Activated naive CD8-positive, alpha-beta T cell treated with anti-CD3 and anti-CD28 coated beads, Interleukin-2, amount 10 ng/mL, durations not matched to agents 7 days and 5 days (primary cell): ENCODE data around the gene HSPA4. TPM values are rescaled to one million over a fixed set of nuclear protein-coding genes. Genes with fewer than 3 reads are reported as not detected.
"Not testable (repeated sequence)": the region's sequence is repeated elsewhere in the genome, so short reads cannot be mapped to it uniquely, and the experiment has no call there.

Experiments used
- ATAC-seq: fragments of 150-1000 bp; cut with Tn5 transposase; one replicate; pipeline ENCODE4 v1.10.0; 2021; ENCODE audit warnings: low read depth, moderate library complexity
- POLR2A ChIA-PET: fragments of 350-600 bp; sonication (Branson Sonifier 250); formaldehyde crosslinking; loops from one replicate; lab custom pipeline; 2021; ENCODE audit warnings: antibody characterized with exemption; lab: Charles Lee
- DNase-seq: peaks from one replicate; pipeline ENCODE4 v3.0.0; 2021
- H3K27ac Mint-ChIP-seq: one replicate; pipeline ENCODE4 v1.8.0; 2022; ENCODE audit warnings: mild to moderate bottlenecking, mixed read lengths
- H3K27me3 Mint-ChIP-seq: one replicate; pipeline ENCODE4 v1.8.0; 2022; ENCODE audit warnings: mild to moderate bottlenecking, moderate library complexity, mixed read lengths
- H3K36me3 Mint-ChIP-seq: one replicate; pipeline ENCODE4 v1.8.0; 2021; ENCODE audit warnings: mild to moderate bottlenecking, mixed read lengths
- H3K4me1 Mint-ChIP-seq: one replicate; pipeline ENCODE4 v1.8.0; 2021; ENCODE audit warnings: mixed read lengths
- H3K4me3 Mint-ChIP-seq: one replicate; pipeline ENCODE4 v1.8.0; 2022; ENCODE audit warnings: mild to moderate bottlenecking, moderate library complexity, mixed read lengths
- H3K9me3 Mint-ChIP-seq: one replicate; pipeline ENCODE4 v1.8.0; 2021; ENCODE audit warnings: mixed read lengths
- total RNA-seq, 2 experiments: library from RNA; stranded (reverse); gene quantifications; one replicate each; pipeline ENCODE4 v1.2.3, GENCODE V29; 2021

Gene HSPA4
- total RNA-seq, 2 experiments from 2014 or later: 78.9 to 83.2 TPM

GRCh38 chr5:133083901-133084300 lies 32.1 kb downstream of the HSPA4 start:
- no peak overlapping the region for H3K27ac Mint-ChIP-seq
- H3K27me3 Mint-ChIP-seq: no peaks in the 10 kb centered on the region
- DNase-seq: no peak
- no peak for ATAC-seq
- POLR2A ChIA-PET: no interaction called here
- no peaks in the 10 kb centered on the region for H3K9me3 Mint-ChIP-seq
- H3K4me1 Mint-ChIP-seq: peaks cover 6% of the 10 kb centered on the region
- peaks cover 22% of the 10 kb centered on the region for H3K36me3 Mint-ChIP-seq
- H3K4me3 Mint-ChIP-seq: no peak overlapping the region

- peaks cover 26% of the 10 kb centered on the region for H3K36me3 Mint-ChIP-seq
- H3K27me3 Mint-ChIP-seq, POLR2A ChIA-PET, DNase-seq, H3K27ac Mint-ChIP-seq, H3K4me3 Mint-ChIP-seq, H3K9me3 Mint-ChIP-seq, ATAC-seq, H3K4me1 Mint-ChIP-seq: not testable (repeated sequence)
Measured at GRCh38 chr5:133085171-133085570, 33.4 kb downstream of the HSPA4 start.

- Mint-ChIP-seq H3K9me3 (no peaks in the 10 kb centered on the region), H3K27me3 (no peaks in the 10 kb centered on the region), H3K36me3 (peaks cover 30% of the 10 kb centered on the region), H3K4me1 (peaks cover 4% of the 10 kb centered on the region), H3K4me3 (no peak overlapping the region), H3K27ac (no peak overlapping the region)
- POLR2A ChIA-PET: no interaction called here
- ATAC-seq (no peak), DNase-seq (no peak)
Measured at GRCh38 chr5:133086366-133086875, 34.6 kb downstream of the HSPA4 start.

GRCh38 chr5:133088064-133088463 lies 36.3 kb downstream of the HSPA4 start:
- H3K27ac Mint-ChIP-seq: no peak overlapping the region
- DNase-seq: no peak
- no peak overlapping the region for H3K4me3 Mint-ChIP-seq
- H3K9me3 Mint-ChIP-seq: no peaks in the 10 kb centered on the region
- ATAC-seq: no peak
- no peaks in the 10 kb centered on the region for H3K27me3 Mint-ChIP-seq
- POLR2A ChIA-PET: no interaction called here
- peaks cover 1% of the 10 kb centered on the region for H3K4me1 Mint-ChIP-seq
- H3K36me3 Mint-ChIP-seq: peaks cover 36% of the 10 kb centered on the region

- no peaks in the 10 kb centered on the region for H3K9me3 Mint-ChIP-seq
- POLR2A ChIA-PET: no interaction called here
- DNase-seq (no peak), ATAC-seq (no peak)
- H3K27me3 Mint-ChIP-seq: no peaks in the 10 kb centered on the region
- H3K4me3 Mint-ChIP-seq: no peak overlapping the region
- H3K27ac Mint-ChIP-seq: peak overlapping the region; percentile 35
- peaks cover 31% of the 10 kb centered on the region for H3K36me3 Mint-ChIP-seq
- peaks cover 1% of the 10 kb centered on the region for H3K4me1 Mint-ChIP-seq
Measured at GRCh38 chr5:133091034-133091433, 39.2 kb downstream of the HSPA4 start.

GRCh38 chr5:133106343-133106742 lies 54.5 kb downstream of the HSPA4 start:
- no peak for ATAC-seq
- Mint-ChIP-seq H3K4me1 (peaks cover 17% of the 10 kb centered on the region), H3K9me3 (no peaks in the 10 kb centered on the region), H3K27ac (no peak overlapping the region), H3K36me3 (peaks cover 13% of the 10 kb centered on the region), H3K4me3 (no peak overlapping the region), H3K27me3 (peaks cover 5% of the 10 kb centered on the region)
- no peak for DNase-seq
- POLR2A ChIA-PET: no interaction called here

- H3K4me3 Mint-ChIP-seq: no peak overlapping the region
- H3K27me3 Mint-ChIP-seq: peaks cover 5% of the 10 kb centered on the region
- peaks cover 17% of the 10 kb centered on the region for H3K4me1 Mint-ChIP-seq
- H3K36me3 Mint-ChIP-seq: peaks cover 13% of the 10 kb centered on the region
- H3K9me3 Mint-ChIP-seq: no peaks in the 10 kb centered on the region
- ATAC-seq (peak; percentile 53), DNase-seq (no peak)
- peak overlapping the region; percentile 2 for H3K27ac Mint-ChIP-seq
- POLR2A ChIA-PET: interaction anchor here (0.7 kb wide), 1 partner anchor 55 kb away, joined by 4 read pairs; the partner anchor contains the start of gene HSPA4
Measured at GRCh38 chr5:133106761-133107572, 55.2 kb downstream of the HSPA4 start.

GRCh38 chr5:133108481-133108921 lies 56.7 kb downstream of the HSPA4 start:
- H3K9me3 Mint-ChIP-seq: no peaks in the 10 kb centered on the region
- no peak for ATAC-seq
- POLR2A ChIA-PET: no interaction called here
- peaks cover 13% of the 10 kb centered on the region for H3K36me3 Mint-ChIP-seq
- no peak overlapping the region for H3K4me3 Mint-ChIP-seq
- no peak for DNase-seq
- peaks cover 5% of the 10 kb centered on the region for H3K27me3 Mint-ChIP-seq
- peak overlapping the region; percentile 66 for H3K27ac Mint-ChIP-seq
- H3K4me1 Mint-ChIP-seq: peaks cover 17% of the 10 kb centered on the region

GRCh38 chr5:133109655-133110483 lies 58.1 kb downstream of the HSPA4 start:
- no peak for ATAC-seq
- Mint-ChIP-seq H3K36me3 (peaks cover 13% of the 10 kb centered on the region), H3K27ac (no peak overlapping the region), H3K4me3 (no peak overlapping the region), H3K27me3 (peaks cover 5% of the 10 kb centered on the region), H3K9me3 (no peaks in the 10 kb centered on the region), H3K4me1 (peaks cover 17% of the 10 kb centered on the region)
- no peak for DNase-seq
- POLR2A ChIA-PET: interaction anchor here (0.6 to 1.0 kb wide), 2 partner anchors 58 to 325 kb away, joined by 3 to 5 read pairs; partner anchors contain the start of gene HSPA4

GRCh38 chr5:133110709-133111108 lies 58.9 kb downstream of the HSPA4 start:
- Mint-ChIP-seq H3K4me3 (no peak overlapping the region), H3K36me3 (peaks cover 11% of the 10 kb centered on the region), H3K27ac (no peak overlapping the region), H3K4me1 (peaks cover 17% of the 10 kb centered on the region), H3K27me3 (peaks cover 5% of the 10 kb centered on the region), H3K9me3 (no peaks in the 10 kb centered on the region)
- POLR2A ChIA-PET: interaction anchor here (1.0 kb wide), 1 partner anchor 59 kb away, joined by 3 read pairs; the partner anchor contains the start of gene HSPA4
- ATAC-seq: no peak
- DNase-seq: no peak

GRCh38 chr5:133111299-133111698 lies 59.5 kb downstream of the HSPA4 start:
- ATAC-seq: peak; percentile 70
- Mint-ChIP-seq H3K4me1 (peaks cover 17% of the 10 kb centered on the region), H3K4me3 (no peak overlapping the region), H3K27ac (no peak overlapping the region), H3K36me3 (peaks cover 8% of the 10 kb centered on the region), H3K9me3 (no peaks in the 10 kb centered on the region), H3K27me3 (peaks cover 5% of the 10 kb centered on the region)
- POLR2A ChIA-PET: interaction anchor here (1.0 kb wide), 1 partner anchor 60 kb away, joined by 3 read pairs; the partner anchor contains the start of gene HSPA4
- peak; percentile 85 for DNase-seq

GRCh38 chr5:133112026-133112660 lies 60.3 kb downstream of the HSPA4 start:
- Mint-ChIP-seq H3K4me1 (peaks cover 11% of the 10 kb centered on the region), H3K4me3 (no peak overlapping the region), H3K9me3 (no peaks in the 10 kb centered on the region), H3K27ac (no peak overlapping the region), H3K36me3 (no peaks in the 10 kb centered on the region), H3K27me3 (peaks cover 5% of the 10 kb centered on the region)
- POLR2A ChIA-PET: interaction anchor here (0.7 kb wide), 1 partner anchor 249 kb away, joined by 3 read pairs; no protein-coding TSS in a partner anchor
- DNase-seq (no peak), ATAC-seq (no peak)
